ENCODE measurements around the gene ARHGEF2.

DNA sequence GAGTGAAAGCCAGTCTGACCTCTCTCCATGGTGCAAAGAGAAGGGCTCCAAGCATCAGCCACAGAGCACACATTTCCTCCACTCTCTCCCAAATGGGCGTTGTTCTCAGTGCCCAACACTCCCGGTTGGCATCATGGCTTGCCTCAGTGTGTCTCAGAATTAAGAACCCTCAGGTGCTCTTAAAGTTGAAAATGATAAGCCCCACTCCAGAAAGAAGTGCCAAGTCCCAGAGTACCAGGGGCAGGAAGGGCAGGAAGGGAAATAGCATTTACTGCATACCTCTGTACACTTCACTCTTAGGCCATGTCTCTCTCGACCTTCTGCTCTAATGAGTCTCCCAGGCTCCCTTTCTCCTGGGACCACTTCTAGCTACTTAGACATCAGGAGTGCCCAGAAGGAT lies 15.2 kb upstream of the ARHGEF2 start:
- no peak for TF ChIP-seq GATA3 (IDR thresholded peaks at IDR 0.05; ENCODE audit: low read depth, low read length)
- TF ChIP-seq GATA2 (IDR thresholded peaks at IDR 0.05; ENCODE audit: low read depth, low read length): no peak

Measured in SH-SY5Y (cell line).